ENCODE data around the gene PPFIBP1. TPM values are rescaled to one million over a fixed set of nuclear protein-coding genes. Genes with fewer than 3 reads are reported as not detected.
A peak's percentile ranks its signal among the peaks of the same experiment; 100 is the strongest.

The PPFIBP1 gene
- total RNA-seq, 2 donors from 2014 or later = 2.1 to 4.1 TPM

DNA sequence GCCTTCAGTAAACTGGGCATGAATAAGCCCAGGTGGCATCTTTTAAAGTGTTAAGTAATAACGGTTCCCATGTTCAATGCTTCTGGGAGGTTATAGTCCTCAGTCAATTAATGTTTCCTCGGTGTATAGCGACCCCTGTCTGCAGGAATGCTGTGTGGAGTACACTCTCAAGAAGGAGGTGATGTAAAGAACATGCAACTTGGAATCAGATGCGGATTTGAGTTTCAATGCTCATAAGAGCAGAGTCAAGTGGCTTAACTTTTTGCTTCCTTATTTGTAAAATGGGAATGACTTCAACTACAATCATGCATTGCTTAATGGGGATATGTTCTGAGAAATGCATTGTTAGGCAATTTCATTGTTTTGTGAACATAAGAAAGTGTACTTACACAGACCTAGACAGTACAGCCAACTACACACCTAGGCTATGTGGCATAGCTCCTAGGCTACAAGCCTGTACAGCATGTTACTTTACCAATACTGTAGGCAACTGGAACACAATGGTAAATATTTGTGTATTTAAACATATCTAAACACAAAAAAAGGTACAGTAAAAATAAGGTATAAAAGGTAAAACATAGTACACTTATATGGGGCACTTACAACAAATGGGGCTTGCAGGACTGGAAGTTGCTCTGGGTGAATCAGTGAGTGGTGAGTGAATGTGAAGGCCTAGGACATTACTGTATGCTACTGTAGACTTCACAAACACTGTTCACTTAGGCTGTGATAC, 179.9 kb downstream of the PPFIBP1 start:
- no peaks in the 10 kb centered on the region for H3K9me3 ChIP-seq (ENCODE audit: control insufficient read depth, low read length, poor library complexity, severe bottlenecking)
- ATAC-seq (peak; percentile 98), DNase-seq (peak; percentile 22 to 51 (median 30))
- peaks cover 38% of the 10 kb centered on the region for H3K27me3 Mint-ChIP-seq
- no peaks in the 10 kb centered on the region for H3K4me1 Mint-ChIP-seq
- no peak overlapping the region for H3K27ac Mint-ChIP-seq
- H3K36me3 Mint-ChIP-seq (ENCODE audit: low read depth) = peaks cover 4% of the 10 kb centered on the region
- H3K4me3 Mint-ChIP-seq = no peak overlapping the region

DNA sequence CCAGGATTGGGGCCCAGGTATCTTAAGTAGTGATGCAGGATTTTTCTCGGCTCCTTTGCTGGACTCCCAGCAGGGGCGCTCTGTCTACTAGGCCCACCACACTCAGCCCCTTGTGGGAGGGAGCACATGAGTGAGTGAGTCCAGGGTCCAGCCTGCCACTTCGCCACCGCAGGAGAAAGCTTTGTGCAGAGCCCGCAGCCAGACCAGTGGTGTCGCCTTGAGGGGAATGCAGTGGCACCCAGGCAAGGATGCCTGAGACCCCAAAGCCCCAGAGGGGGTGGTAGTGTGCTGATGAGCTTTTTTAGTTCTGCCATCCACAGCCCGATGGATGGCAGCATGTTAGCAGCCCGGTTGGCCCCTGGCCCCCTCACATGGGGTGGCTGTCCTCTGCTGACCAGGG, 181.3 kb downstream of the PPFIBP1 start:
- DNase-seq (no peak), ATAC-seq (no peak)

DNA sequence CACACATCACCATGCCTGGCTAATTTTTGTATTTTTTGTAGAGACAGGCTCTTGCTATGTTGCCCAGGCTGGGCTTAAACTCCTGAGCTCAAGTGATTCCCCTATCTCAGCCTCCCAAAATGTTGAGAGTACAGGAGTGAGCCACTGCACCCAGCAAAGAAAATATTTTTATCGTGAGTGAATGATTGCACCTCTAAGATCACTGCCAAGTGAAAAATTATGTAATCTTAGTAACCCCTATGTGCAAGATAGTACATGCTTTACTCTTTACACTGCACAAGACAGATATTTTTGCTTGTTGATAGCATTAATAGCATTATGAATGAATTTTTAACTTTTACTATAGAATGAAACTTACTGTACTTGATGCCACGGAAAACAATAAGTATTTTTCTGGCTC, 183.2 kb downstream of the PPFIBP1 start:
- H3K4me1 Mint-ChIP-seq = peaks cover 16% of the 10 kb centered on the region
- no peak overlapping the region for H3K27ac Mint-ChIP-seq
- H3K36me3 Mint-ChIP-seq (ENCODE audit: low read depth) = no peaks in the 10 kb centered on the region
- H3K9me3 ChIP-seq (ENCODE audit: control insufficient read depth, low read length, poor library complexity, severe bottlenecking) = no peaks in the 10 kb centered on the region
- no peak overlapping the region for H3K4me3 Mint-ChIP-seq
- peaks cover 11% of the 10 kb centered on the region for H3K27me3 Mint-ChIP-seq
- ATAC-seq (no peak), DNase-seq (no peak)

More for the DNA sequence above, 181.3 kb downstream of the PPFIBP1 start:
- peaks cover 30% of the 10 kb centered on the region for H3K27me3 Mint-ChIP-seq
- H3K4me1 Mint-ChIP-seq = peaks cover under 1% of the 10 kb centered on the region
- H3K4me3 Mint-ChIP-seq = no peak overlapping the region
- H3K36me3 Mint-ChIP-seq (ENCODE audit: low read depth) = peaks cover 4% of the 10 kb centered on the region
- no peak overlapping the region for H3K27ac Mint-ChIP-seq
- H3K9me3 ChIP-seq (ENCODE audit: control insufficient read depth, low read length, poor library complexity, severe bottlenecking) = no peaks in the 10 kb centered on the region

DNA sequence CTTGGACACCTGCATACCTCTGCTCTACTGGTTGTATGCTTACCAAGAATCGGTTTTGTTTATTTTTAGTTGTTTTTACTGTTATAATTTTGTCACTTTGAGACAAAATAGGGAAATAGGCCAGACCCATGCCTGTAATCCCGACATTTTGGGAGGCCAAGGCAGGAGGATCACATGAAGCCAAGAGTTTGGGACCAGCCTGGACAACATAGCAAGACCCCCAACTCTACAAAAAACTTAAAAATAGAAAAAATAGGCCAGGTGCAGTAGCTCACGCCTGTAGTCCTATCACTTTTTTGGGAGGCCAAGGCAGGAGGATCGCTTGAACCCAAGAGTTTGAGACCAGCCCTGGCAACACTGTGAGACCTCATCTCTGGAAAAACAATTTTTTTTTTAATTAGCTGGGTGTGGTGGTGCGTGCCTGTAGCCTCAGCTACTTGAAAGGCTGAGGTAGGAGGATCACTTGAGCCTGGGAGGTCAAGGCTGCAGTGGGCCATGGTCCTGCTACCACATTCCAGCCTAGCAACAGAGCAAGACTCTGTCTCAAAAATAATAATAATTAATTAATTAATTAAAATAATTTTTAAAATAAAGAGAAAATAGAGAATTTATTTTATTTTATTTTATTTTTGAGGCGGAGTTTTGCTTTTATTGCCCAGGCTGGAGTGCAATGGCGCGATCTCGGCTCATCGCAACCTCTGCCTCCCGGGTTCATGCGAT, 185.4 kb downstream of the PPFIBP1 start:
- peaks cover 5% of the 10 kb centered on the region for H3K27me3 Mint-ChIP-seq
- no peak for DNase-seq
- ATAC-seq = no peak
- H3K4me3 Mint-ChIP-seq = peak overlapping the region; percentile 97
- H3K9me3 ChIP-seq (ENCODE audit: control insufficient read depth, low read length, poor library complexity, severe bottlenecking) = no peaks in the 10 kb centered on the region
- peaks cover 24% of the 10 kb centered on the region for H3K4me1 Mint-ChIP-seq
- H3K27ac Mint-ChIP-seq = no peak overlapping the region
- no peaks in the 10 kb centered on the region for H3K36me3 Mint-ChIP-seq (ENCODE audit: low read depth)

DNA sequence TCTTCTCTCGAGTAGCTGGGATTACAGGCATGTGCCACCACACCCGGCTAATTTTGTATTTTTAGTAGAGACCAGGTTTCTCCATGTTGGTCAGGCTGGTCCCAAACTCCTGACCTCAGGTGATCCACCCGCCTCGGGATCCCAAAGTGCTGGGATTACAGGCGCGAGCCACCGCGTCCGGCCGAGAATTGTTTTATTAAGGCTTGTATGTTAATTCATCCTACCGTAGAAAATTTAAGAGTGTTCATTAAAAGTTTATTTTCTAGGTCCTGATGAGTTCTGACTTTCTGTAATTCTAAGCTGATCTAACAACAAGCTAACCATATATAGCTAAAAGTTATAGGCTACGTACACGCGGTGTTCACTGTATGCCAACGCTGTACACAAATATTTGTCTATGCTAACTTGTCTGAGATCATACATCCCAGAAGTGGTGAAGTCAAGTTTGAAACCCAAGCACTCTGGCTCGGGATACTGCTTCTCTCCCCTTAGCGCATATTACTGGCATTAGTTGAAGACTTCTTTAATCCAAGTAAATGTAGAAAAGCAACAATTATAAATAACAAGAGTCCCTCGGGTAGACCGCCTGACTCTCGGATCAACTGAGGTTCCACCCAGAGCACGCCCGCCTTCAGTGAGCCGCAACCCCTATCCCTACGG, 186.1 kb downstream of the PPFIBP1 start:
- no peaks in the 10 kb centered on the region for H3K9me3 ChIP-seq (ENCODE audit: control insufficient read depth, low read length, poor library complexity, severe bottlenecking)
- no peaks in the 10 kb centered on the region for H3K36me3 Mint-ChIP-seq (ENCODE audit: low read depth)
- H3K27me3 Mint-ChIP-seq = peaks cover 5% of the 10 kb centered on the region
- H3K4me3 Mint-ChIP-seq = peak overlapping the region; percentile 97
- peaks cover 24% of the 10 kb centered on the region for H3K4me1 Mint-ChIP-seq
- ATAC-seq = peak; percentile 45
- H3K27ac Mint-ChIP-seq = peak overlapping the region; percentile 97
- no peak for DNase-seq

DNA sequence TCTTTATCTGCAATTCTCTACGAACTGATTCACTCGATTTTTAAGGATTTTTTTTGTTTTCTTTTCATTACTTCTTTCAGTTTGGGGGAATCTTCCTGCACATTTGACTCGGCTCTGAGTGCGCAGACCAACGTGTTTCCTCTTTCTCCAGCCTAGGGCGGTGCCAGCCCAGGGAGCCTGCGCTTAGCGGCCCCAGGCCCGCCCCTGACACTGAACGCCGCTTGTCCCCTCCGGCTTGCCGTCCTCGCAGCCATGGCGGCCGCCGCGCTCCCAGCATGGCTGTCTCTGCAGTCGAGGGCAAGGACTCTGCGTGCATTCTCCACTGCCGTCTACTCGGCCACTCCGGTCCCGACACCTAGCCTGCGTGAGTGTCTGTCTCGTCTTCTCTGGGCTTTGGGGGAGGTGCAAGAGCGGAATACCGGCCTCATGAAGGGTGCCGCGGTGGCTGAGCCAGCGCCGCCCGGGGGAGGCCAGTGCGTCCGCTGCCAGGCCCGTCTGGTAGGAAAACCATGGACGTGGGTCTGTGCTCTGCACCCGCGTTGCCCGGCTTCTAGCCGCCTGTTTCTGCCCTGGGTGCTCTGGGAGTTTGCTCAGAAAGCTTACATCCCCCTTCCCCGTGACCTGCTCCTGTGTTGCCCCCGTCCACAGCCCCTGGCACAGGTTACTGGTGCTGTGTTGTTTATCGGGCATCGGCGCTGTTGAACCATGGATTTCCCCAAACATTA, 186.7 kb downstream of the PPFIBP1 start, which contains the start of gene MRPS35:
MRPS35 (plus strand) TSS at position 241 of the 725 bp plus-strand sequence; CDS start at position 253, 12 bp downstream.
- Mint-ChIP-seq H3K36me3 (ENCODE audit: low read depth) (no peaks in the 10 kb centered on the region), H3K27me3 (peaks cover under 1% of the 10 kb centered on the region), H3K27ac (peak within 1 kb of the TSS; percentile 97), H3K4me3 (peak within 1 kb of the TSS; percentile 97), H3K4me1 (peaks cover 24% of the 10 kb centered on the region)
- DNase-seq (peak; percentile 84 to 86 (median 85)), ATAC-seq (peak; percentile 98)
- H3K9me3 ChIP-seq (ENCODE audit: control insufficient read depth, low read length, poor library complexity, severe bottlenecking) = no peaks in the 10 kb centered on the region

DNA sequence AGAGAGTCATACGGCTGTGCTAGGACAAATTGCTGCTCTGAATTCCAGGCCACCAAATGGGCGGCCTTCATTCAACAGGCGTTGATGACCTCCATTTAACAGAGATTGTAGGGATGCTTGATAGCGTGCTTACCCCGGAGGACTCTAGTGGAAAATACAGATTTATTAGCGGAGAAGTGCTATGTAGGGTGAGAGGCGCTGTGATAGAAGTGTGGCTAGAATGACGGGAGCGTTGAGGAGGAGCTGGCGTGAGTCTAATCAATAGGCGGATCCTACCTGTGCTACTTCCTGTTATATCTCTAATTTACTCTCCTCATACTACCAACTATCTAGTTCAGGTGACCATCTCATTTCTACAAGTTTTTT, 187.3 kb downstream of the PPFIBP1 start:
- H3K4me1 Mint-ChIP-seq = peaks cover 24% of the 10 kb centered on the region
- peak overlapping the region; percentile 97 for H3K4me3 Mint-ChIP-seq
- peak overlapping the region; percentile 97 for H3K27ac Mint-ChIP-seq
- no peaks in the 10 kb centered on the region for H3K36me3 Mint-ChIP-seq (ENCODE audit: low read depth)
- no peaks in the 10 kb centered on the region for H3K27me3 Mint-ChIP-seq
- no peak for ATAC-seq
- no peaks in the 10 kb centered on the region for H3K9me3 ChIP-seq (ENCODE audit: control insufficient read depth, low read length, poor library complexity, severe bottlenecking)
- no peak for DNase-seq

DNA sequence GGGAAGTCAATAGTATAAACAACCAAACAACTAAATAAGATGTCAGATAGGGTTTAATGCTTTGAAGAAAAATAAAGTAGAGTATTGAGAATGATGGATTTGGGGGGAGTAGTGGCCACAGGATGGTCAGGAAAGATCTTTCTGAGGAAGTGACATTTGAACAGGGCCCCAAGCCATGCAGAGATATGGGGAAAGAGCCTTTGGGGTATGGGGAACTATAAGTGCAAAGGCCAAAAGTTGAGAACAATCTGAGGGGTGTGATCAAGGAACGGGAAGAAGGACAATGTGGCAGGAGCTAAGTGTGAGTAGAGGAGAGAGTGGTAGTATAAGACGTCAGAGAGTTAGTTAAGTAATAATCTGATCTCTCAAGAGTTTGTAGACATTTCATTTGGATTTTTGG, 188.0 kb downstream of the PPFIBP1 start:
- Mint-ChIP-seq H3K27me3 (no peaks in the 10 kb centered on the region), H3K4me3 (peak overlapping the region; percentile 97), H3K27ac (peak overlapping the region; percentile 97), H3K36me3 (ENCODE audit: low read depth) (no peaks in the 10 kb centered on the region), H3K4me1 (peaks cover 24% of the 10 kb centered on the region)
- no peak for DNase-seq
- no peaks in the 10 kb centered on the region for H3K9me3 ChIP-seq (ENCODE audit: control insufficient read depth, low read length, poor library complexity, severe bottlenecking)
- ATAC-seq = no peak

DNA sequence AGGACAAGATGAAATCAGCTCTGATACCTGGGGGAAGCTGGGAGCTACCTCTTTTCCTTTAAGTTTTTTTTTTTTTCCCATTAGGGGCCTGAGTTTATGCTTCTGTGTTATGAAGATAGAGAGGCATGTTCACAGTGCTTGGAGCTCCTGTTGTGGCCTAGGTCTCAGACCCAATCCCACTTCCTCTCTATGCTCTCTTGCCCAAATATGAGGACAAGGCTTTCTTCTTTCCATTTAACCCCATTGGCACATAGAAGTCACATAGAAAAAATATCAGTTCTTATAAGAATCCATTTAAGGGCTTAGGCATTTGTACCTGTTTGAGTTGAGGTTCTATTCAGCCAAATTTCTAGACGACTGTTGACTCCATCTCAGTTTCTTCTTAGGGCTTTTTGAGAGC, 199.2 kb downstream of the PPFIBP1 start:
- DNase-seq = no peak
- Mint-ChIP-seq H3K36me3 (ENCODE audit: low read depth) (peaks cover 2% of the 10 kb centered on the region), H3K27ac (no peak overlapping the region), H3K4me3 (no peak overlapping the region), H3K4me1 (peaks cover 7% of the 10 kb centered on the region), H3K27me3 (no peaks in the 10 kb centered on the region)
- H3K9me3 ChIP-seq (ENCODE audit: control insufficient read depth, low read length, poor library complexity, severe bottlenecking) = no peaks in the 10 kb centered on the region
- ATAC-seq = no peak

DNA sequence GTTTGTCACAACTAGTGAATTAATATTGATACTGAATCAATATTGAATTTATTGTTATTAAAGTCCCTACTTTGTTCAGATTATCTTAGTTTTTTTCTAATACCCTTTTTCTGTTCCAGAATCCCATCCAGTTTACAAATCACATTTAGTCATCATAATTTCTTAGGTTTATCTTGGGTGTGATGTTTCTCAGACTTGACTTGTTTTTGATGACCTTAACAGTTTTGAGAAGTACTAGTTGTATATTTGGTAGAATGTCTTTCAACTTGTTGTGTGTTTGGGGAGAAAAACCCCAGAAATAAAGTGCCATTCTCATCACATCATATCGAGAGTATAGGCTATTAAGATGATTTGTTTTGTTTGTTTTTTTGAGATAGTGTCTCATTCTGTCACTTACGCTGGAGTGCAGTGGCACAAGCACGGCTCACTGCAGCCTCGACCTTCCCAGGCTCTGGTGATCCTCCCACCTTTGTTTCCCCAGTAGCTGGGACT, 206.1 kb downstream of the PPFIBP1 start:
- H3K27me3 Mint-ChIP-seq = no peaks in the 10 kb centered on the region
- no peaks in the 10 kb centered on the region for H3K9me3 ChIP-seq (ENCODE audit: control insufficient read depth, low read length, poor library complexity, severe bottlenecking)
- peaks cover 4% of the 10 kb centered on the region for H3K36me3 Mint-ChIP-seq (ENCODE audit: low read depth)
- ATAC-seq = no peak
- no peak overlapping the region for H3K4me3 Mint-ChIP-seq
- peak overlapping the region; percentile 43 for H3K27ac Mint-ChIP-seq
- no peak for DNase-seq
- H3K4me1 Mint-ChIP-seq = peaks cover 7% of the 10 kb centered on the region

DNA sequence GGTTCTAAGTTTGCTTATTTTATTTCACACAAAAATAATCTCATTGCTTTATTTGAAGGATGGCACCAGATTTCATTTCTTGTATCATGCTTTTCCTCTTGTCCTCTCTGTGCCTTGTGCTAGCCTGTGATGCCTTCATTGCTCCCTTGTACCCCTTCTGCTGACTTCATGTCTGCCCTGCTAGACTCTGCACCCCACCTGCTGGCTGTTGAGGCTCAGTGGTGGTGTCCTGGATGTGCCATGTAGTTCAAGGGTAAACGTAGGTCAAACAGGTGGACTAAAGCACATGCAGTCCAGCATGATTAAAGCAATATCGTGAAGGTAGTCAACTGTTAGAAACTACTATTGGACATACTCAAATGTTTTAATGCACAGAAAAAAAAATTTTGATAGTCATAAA, 208.3 kb downstream of the PPFIBP1 start:
- peaks cover 3% of the 10 kb centered on the region for H3K4me1 Mint-ChIP-seq
- ATAC-seq (no peak), DNase-seq (no peak)
- H3K4me3 Mint-ChIP-seq = no peak overlapping the region
- no peaks in the 10 kb centered on the region for H3K27me3 Mint-ChIP-seq
- H3K27ac Mint-ChIP-seq = no peak overlapping the region
- H3K36me3 Mint-ChIP-seq (ENCODE audit: low read depth) = peaks cover 6% of the 10 kb centered on the region
- no peaks in the 10 kb centered on the region for H3K9me3 ChIP-seq (ENCODE audit: control insufficient read depth, low read length, poor library complexity, severe bottlenecking)

DNA sequence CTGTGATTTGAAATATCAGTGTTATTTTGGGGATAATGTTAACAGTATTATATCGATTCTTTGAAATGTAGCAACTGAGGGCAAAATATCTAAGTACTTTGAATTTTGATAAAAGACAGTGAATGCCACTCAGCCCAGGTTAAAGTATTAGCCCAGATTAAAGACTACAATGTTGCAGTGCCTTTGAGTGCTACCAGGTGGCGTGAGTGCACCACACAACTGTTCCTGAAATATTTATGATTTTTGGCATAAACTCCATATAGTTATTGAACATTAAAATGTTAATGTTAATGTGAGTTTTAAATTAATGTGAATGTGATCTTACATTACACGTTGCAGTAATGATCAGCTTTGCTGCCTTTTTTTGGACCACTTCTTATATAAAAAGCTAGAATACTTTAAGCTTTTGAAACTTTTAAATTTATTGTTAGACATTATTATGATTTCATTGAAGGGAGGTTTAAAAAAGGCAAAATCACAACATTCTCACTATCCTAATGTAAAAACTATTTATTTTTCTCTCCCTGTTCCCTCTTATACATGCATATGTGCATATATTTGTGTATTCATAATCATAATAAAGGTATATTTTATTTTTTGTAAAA, 209.1 kb downstream of the PPFIBP1 start:
- no peak for DNase-seq
- no peak overlapping the region for H3K27ac Mint-ChIP-seq
- peaks cover 8% of the 10 kb centered on the region for H3K36me3 Mint-ChIP-seq (ENCODE audit: low read depth)
- ATAC-seq = peak; percentile 70
- no peaks in the 10 kb centered on the region for H3K9me3 ChIP-seq (ENCODE audit: control insufficient read depth, low read length, poor library complexity, severe bottlenecking)
- no peak overlapping the region for H3K4me3 Mint-ChIP-seq
- H3K27me3 Mint-ChIP-seq = no peaks in the 10 kb centered on the region
- H3K4me1 Mint-ChIP-seq = peaks cover 3% of the 10 kb centered on the region

Data from T-helper 17 cell (primary cell).